Measurements from ENCODE around the gene ZNF593OS.

GRCh38 chr1:26162220-26162709 lies 9.4 kb downstream of the ZNF593OS start:
- no peak for TF ChIP-seq CTCF (IDR thresholded peaks at IDR 0.05)
- no peak for TF ChIP-seq POLR2A (IDR thresholded peaks at IDR 0.05)
- TF ChIP-seq EP300 (IDR thresholded peaks at IDR 0.05), result no peak

Data from tibial nerve (tissue), 4 donors.